Fibroblast of lung (primary cell): ENCODE measurements around the gene STRN3.

Experiments used
- CTCF ChIP-seq, 2 donors: IDR thresholded peaks in 1 of 2; conservative IDR thresholded peaks in 1 of 2; 1 replicate in 1 of 2; 2 replicates in 1 of 2; pipeline ENCODE4 v1.5.1; 2011 to 2012; ENCODE audit warnings: low read length in 2 of 2, control low read depth in 1 of 2, inconsistent platforms in 1 of 2, low read depth in 1 of 2, mild to moderate bottlenecking in 1 of 2
- EZH2 ChIP-seq: IDR thresholded peaks from 2 replicates; pipeline ENCODE4 v1.5.1; 2012; ENCODE audit warnings: low read length, control low read depth, mild to moderate bottlenecking; ENCODE audit errors: missing control alignments

GRCh38 chr14:30988509-30988908 lies 37.7 kb downstream of the STRN3 start:
- no peak for TF ChIP-seq CTCF (conservative IDR thresholded peaks at IDR 0.05 in 1 of 2, IDR thresholded peaks at IDR 0.05 in 1 of 2; ENCODE audit: low read depth in 1 of 2, low read length in 2 of 2)
- TF ChIP-seq EZH2: no peak
